22Rv1 (cell line): ENCODE measurements around the gene MSANTD2.

ENCODE experiments used
- H3K27ac ChIP-seq: fragments of 450-650 bp; 2 replicates; pipeline ENCODE4 v1.5.1; 2017
- CTCF ChIP-seq: fragments of 450-650 bp; IDR thresholded peaks from 2 replicates; pipeline ENCODE4 v1.5.1; 2017; ENCODE audit warnings: mild to moderate bottlenecking
- ZFX ChIP-seq: fragments of 450-650 bp; IDR thresholded peaks from 2 replicates; pipeline ENCODE4 v1.6.1; 2017; ENCODE audit warnings: antibody characterized with exemption, borderline replicate concordance

The MSANTD2 gene

GRCh38 chr11:124800226-124800929 lies at the start of gene MSANTD2:
Gene MSANTD2, minus strand, starts transcription at chr11:124800406. Its CDS starts 26 bp downstream, at chr11:124800380.
- peak within 1 kb of the TSS; percentile 70 for H3K27ac ChIP-seq
- TF ChIP-seq CTCF (no peak), ZFX (no peak)

GRCh38 chr11:124846070-124846673 lies 46.0 kb upstream of the MSANTD2 start:
- TF ChIP-seq CTCF (no peak), ZFX (no peak)

GRCh38 chr11:124844664-124845079 lies 44.5 kb upstream of the MSANTD2 start:
- no peak overlapping the region for H3K27ac ChIP-seq
- TF ChIP-seq ZFX (no peak), CTCF (no peak)

More at GRCh38 chr11:124846070-124846673, 46.0 kb upstream of the MSANTD2 start:
- H3K27ac ChIP-seq = no peak overlapping the region

- TF ChIP-seq CTCF = no peak
- no peak overlapping the region for H3K27ac ChIP-seq
Observed at GRCh38 chr11:124843616-124843910, 43.4 kb upstream of the MSANTD2 start.

GRCh38 chr11:124842305-124842704 lies 42.1 kb upstream of the MSANTD2 start:
- H3K27ac ChIP-seq = no peak overlapping the region
- no peak for TF ChIP-seq CTCF
- TF ChIP-seq ZFX = no peak

- TF ChIP-seq CTCF = no peak
- no peak for TF ChIP-seq ZFX
- no peak overlapping the region for H3K27ac ChIP-seq
Observed at GRCh38 chr11:124841840-124842239, 41.6 kb upstream of the MSANTD2 start.

GRCh38 chr11:124841201-124841600 lies 41.0 kb upstream of the MSANTD2 start:
- no peak overlapping the region for H3K27ac ChIP-seq
- TF ChIP-seq CTCF = no peak
- TF ChIP-seq ZFX = no peak
